IMR-90 (cell line): ENCODE results near the gene ZFR. TPM values are rescaled to one million over a fixed set of nuclear protein-coding genes. Genes with fewer than 3 reads are reported as not detected.

ENCODE experiments used
- ATAC-seq: fragments of 200-7000 bp; cut with Tn5 transposase; 2 replicates; pipeline ENCODE4 v1.9.1; 2020; ENCODE audit warnings: low read depth, mild to moderate bottlenecking, moderate library complexity
- BruUV-seq: library from RNA; stranded (reverse); fragments of 400-500 nt; replicated peaks from 2 replicates; lab custom pipeline; 2021; lab: Mats Ljungman, UMichigan
- CTCF ChIA-PET: fragments of 300-600 bp; formaldehyde crosslinking; extraction: SDS; loops from one replicate; lab custom pipeline; 2021; ENCODE audit warnings: antibody characterized with exemption; lab: Yijun Ruan, JAX
- POLR2A ChIA-PET: fragments of 300-600 bp; sonication (Branson Sonifier 250); formaldehyde crosslinking; loops from one replicate; lab custom pipeline; 2022; ENCODE audit warnings: antibody characterized with exemption; ENCODE audit not compliant: unreplicated experiment; lab: Charles Lee
- DNase-seq: peaks from one replicate; pipeline ENCODE4 v3.0.0; 2013
- H2AFZ ChIP-seq: replicated peaks from 2 replicates; pipeline ENCODE3; 2013; ENCODE audit warnings: low read length, mild to moderate bottlenecking; ENCODE audit not compliant: poor library complexity
- H2AK5ac ChIP-seq: 2 replicates; pipeline ENCODE4 v1.6.1; 2013; ENCODE audit warnings: low read depth, low read length, inconsistent platforms
- H2AK9ac ChIP-seq: replicated peaks from 2 replicates; pipeline ENCODE3; 2013; ENCODE audit warnings: mild to moderate bottlenecking, low read depth, low read length, moderate library complexity; ENCODE audit not compliant: poor library complexity
- H2BK120ac ChIP-seq: 2 replicates; pipeline ENCODE4 v1.6.1; 2013; ENCODE audit warnings: low read depth, low read length, inconsistent platforms
- H2BK15ac ChIP-seq: 3 replicates; pipeline ENCODE4 v1.6.1; 2013; ENCODE audit warnings: low read depth, low read length, inconsistent platforms
- H2BK20ac ChIP-seq: 2 replicates; pipeline ENCODE4 v1.6.1; 2013; ENCODE audit warnings: low read depth, mild to moderate bottlenecking, inconsistent platforms, low read length, moderate library complexity
- H2BK5ac ChIP-seq: 2 replicates; pipeline ENCODE4 v1.6.1; 2013; ENCODE audit warnings: mild to moderate bottlenecking, low read depth, low read length, inconsistent platforms; ENCODE audit not compliant: poor library complexity, severe bottlenecking
- H3K14ac ChIP-seq: replicated peaks from 2 replicates; pipeline ENCODE4 v1.6.1; 2013; ENCODE audit warnings: low read depth, low read length, inconsistent platforms
- H3K18ac ChIP-seq: 2 replicates; pipeline ENCODE4 v1.6.1; 2013; ENCODE audit warnings: low read depth, low read length, control low read depth
- H3K23ac ChIP-seq: 2 replicates; pipeline ENCODE4 v1.6.1; 2013; ENCODE audit warnings: low read depth, low read length, inconsistent platforms
- H3K27ac ChIP-seq: 2 replicates; pipeline ENCODE4 v1.5.1; 2013; ENCODE audit warnings: mild to moderate bottlenecking, control low read depth, low read length; ENCODE audit not compliant: insufficient read depth
- H3K27me3 ChIP-seq: 2 replicates; pipeline ENCODE4 v1.6.1; 2013; ENCODE audit warnings: low read length; ENCODE audit not compliant: control insufficient read depth, insufficient read depth
- H3K36me3 ChIP-seq: 2 replicates; pipeline ENCODE4 v1.6.1; 2013; ENCODE audit warnings: low read length, mixed read lengths; ENCODE audit not compliant: control insufficient read depth, insufficient read depth
- H3K4ac ChIP-seq: 2 replicates; pipeline ENCODE4 v1.6.1; 2013; ENCODE audit warnings: low read depth, low read length, inconsistent platforms
- H3K4me1 ChIP-seq: 2 replicates; pipeline ENCODE4 v1.6.1; 2013; ENCODE audit warnings: low read length, mixed read lengths; ENCODE audit not compliant: control insufficient read depth, insufficient read depth
- H3K4me2 ChIP-seq: 2 replicates; pipeline ENCODE4 v1.6.1; 2013; ENCODE audit warnings: low read depth, mild to moderate bottlenecking, control low read depth, low read length, moderate library complexity
- H3K4me3 ChIP-seq: 2 replicates; pipeline ENCODE4 v1.5.1; 2013; ENCODE audit warnings: low read depth, mild to moderate bottlenecking, control low read depth, low read length, moderate library complexity; ENCODE audit not compliant: insufficient read depth
- H3K56ac ChIP-seq: 2 replicates; pipeline ENCODE4 v1.6.1; 2013; ENCODE audit warnings: low read length, inconsistent platforms; ENCODE audit not compliant: insufficient read depth; ENCODE audit errors: extremely low read depth
- H3K79me1 ChIP-seq, 2 experiments: 2 replicates each; pipeline ENCODE4 v1.6.1; 2013; ENCODE audit warnings: low read length in 2 of 2, inconsistent platforms in 1 of 2, low read depth in 1 of 2
- H3K9ac ChIP-seq: 2 replicates; pipeline ENCODE4 v1.6.1; 2013; ENCODE audit warnings: low read depth, low read length, control low read depth
- H3K9me1 ChIP-seq: 2 replicates; pipeline ENCODE4 v1.6.1; 2013; ENCODE audit warnings: low read length, inconsistent platforms; ENCODE audit not compliant: insufficient read depth
- H3K9me3 ChIP-seq: 2 replicates; pipeline ENCODE4 v1.6.1; 2013; ENCODE audit warnings: low read length; ENCODE audit not compliant: control insufficient read depth, insufficient read depth
- H4K20me1 ChIP-seq: 2 replicates; pipeline ENCODE4 v1.6.1; 2013; ENCODE audit warnings: low read length, inconsistent platforms; ENCODE audit not compliant: insufficient read depth
- H4K5ac ChIP-seq: 2 replicates; pipeline ENCODE4 v1.6.1; 2013; ENCODE audit warnings: mild to moderate bottlenecking, low read depth, low read length, control low read depth
- H4K8ac ChIP-seq, 2 experiments: 2 replicates each; pipeline ENCODE4 v1.6.1; 2013; ENCODE audit warnings: low read depth in 2 of 2, low read length in 2 of 2, control low read depth in 1 of 2, inconsistent platforms in 1 of 2
- H4K91ac ChIP-seq: 2 replicates; pipeline ENCODE4 v1.6.1; 2013; ENCODE audit warnings: low read depth, low read length, inconsistent platforms; ENCODE audit not compliant: insufficient read depth
- CEBPB ChIP-seq: IDR thresholded peaks from 2 replicates; pipeline ENCODE4 v1.6.1; 2012; ENCODE audit warnings: low read depth, low read length, improper control_type of control experiment
- CHD1 ChIP-seq: IDR thresholded peaks from 2 replicates; pipeline ENCODE4 v1.6.1; 2012; ENCODE audit warnings: low read depth, low read length, improper control_type of control experiment
- FOS ChIP-seq: fragments of 150-350 bp; IDR thresholded peaks from 2 replicates; pipeline ENCODE4 v1.6.1; 2016; ENCODE audit warnings: low read depth, low read length
- MAZ ChIP-seq: IDR thresholded peaks from 2 replicates; pipeline ENCODE4 v1.6.1; 2012; ENCODE audit warnings: low read depth, mild to moderate bottlenecking, low read length, improper control_type of control experiment, moderate library complexity, borderline replicate concordance
- NFE2L2 ChIP-seq: fragments of 150-350 bp; IDR thresholded peaks from 2 replicates; pipeline ENCODE4 v1.6.1; 2016; ENCODE audit warnings: low read depth, mild to moderate bottlenecking, low read length
- POLR2A ChIP-seq: IDR thresholded peaks from 2 replicates; pipeline ENCODE4 v1.6.1; 2012; ENCODE audit warnings: mild to moderate bottlenecking, low read depth, low read length
- RAD21 ChIP-seq: IDR thresholded peaks from 2 replicates; pipeline ENCODE4 v1.6.1; 2012; ENCODE audit warnings: low read length, improper control_type of control experiment
- RFX5 ChIP-seq: IDR thresholded peaks from 2 replicates; pipeline ENCODE4 v1.8.0; 2012; ENCODE audit warnings: low read depth, mild to moderate bottlenecking, low read length, moderate library complexity
- SMC3 ChIP-seq: fragments of 150-350 bp; IDR thresholded peaks from 2 replicates; pipeline ENCODE4 v1.6.1; 2016; ENCODE audit warnings: low read depth, mild to moderate bottlenecking, antibody characterized with exemption, low read length, moderate library complexity
- WGBS, 2 experiments: methylation state at CpG; one replicate each; pipeline versions ENCODE4 v1.1.5 to v1.1.7; 2013; ENCODE audit warnings: missing lambda C conversion rate in 2 of 2; ENCODE audit not compliant: insufficient read length in 1 of 2; ENCODE audit errors: extremely low coverage in 2 of 2; 5-methylcytosine and 5-hydroxymethylcytosine counted together
- dilution Hi-C: fragments of 300-500 bp; cut with HindIII; formaldehyde crosslinking; loops from one replicate; pipeline ENCODE4 v1.14.3; 2018; ENCODE audit warnings: low sequenced_read_pairs; ENCODE audit not compliant: unreplicated experiment
- in situ Hi-C: fragments of 300-500 bp; cut with MboI; formaldehyde crosslinking; loops from 3 replicates; pipeline ENCODE4 v1.14.3; 2019; ENCODE audit warnings: low sequenced_read_pairs, inconsistent platforms, mixed read lengths
- intact Hi-C: fragments of 100-400 bp; cut with micrococcal nuclease; formaldehyde crosslinking; loops from 2 replicates; pipeline ENCODE4 v1.10.0; 2022
- polyA plus RNA-seq, 3 experiments: library from polyadenylated mRNA; depleted of rRNA; stranded (reverse); fragments of >200 nt; gene quantifications; 2 replicates each; pipeline ENCODE4 v1.2.3, GENCODE V29; 2012; ENCODE audit warnings: low replicate concordance in 1 of 3
- total RNA-seq: library from RNA; depleted of rRNA; stranded (reverse); fragments of >200 nt; gene quantifications from 2 replicates; pipeline ENCODE4 v1.2.3, GENCODE V29; 2012
- TF ChIP-seq, protein P1 (sequence below): fragments of 150-350 bp; IDR thresholded peaks from 2 replicates; pipeline ENCODE4 v1.6.1; 2017; ENCODE audit warnings: mild to moderate bottlenecking, antibody characterized with exemption, low read length, low read depth
- TF ChIP-seq, protein P2 (sequence below): fragments of 150-350 bp; IDR thresholded peaks from 2 replicates; pipeline ENCODE4 v1.6.1; 2016; ENCODE audit warnings: low read depth, mild to moderate bottlenecking, low read length, moderate library complexity, borderline replicate concordance
- TF ChIP-seq, protein P3 (sequence below): conservative IDR thresholded peaks from 2 replicates; pipeline ENCODE4 v1.5.1; 2012; ENCODE audit warnings: mild to moderate bottlenecking, low read depth, low read length, improper control_type of control experiment

The ZFR gene
- total and polyA plus RNA-seq, 2 of the 4 experiments (the other 2 are of a cell fraction): 30.4 to 81.4 TPM

DNA sequence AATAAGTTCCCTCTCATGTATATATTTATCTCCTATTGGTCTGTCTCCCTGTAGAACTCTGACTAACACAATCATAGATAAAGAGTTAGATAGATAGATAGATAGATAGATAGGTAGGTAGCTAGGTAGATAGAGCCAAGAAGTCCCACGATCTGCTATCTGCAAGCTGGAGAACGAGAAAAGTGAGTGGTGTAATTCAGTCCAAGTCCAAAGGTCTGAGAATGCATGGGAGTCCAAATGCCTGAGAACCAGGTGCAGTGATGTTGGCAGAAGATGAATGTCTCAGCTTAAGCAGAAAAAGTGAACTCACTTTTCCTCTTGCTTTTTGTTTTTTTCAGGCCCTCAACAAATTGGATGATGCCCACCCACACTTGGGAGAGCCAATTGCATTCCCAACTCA, 37.7 kb upstream of the ZFR start:
- intact Hi-C loops: no loop called here
- Histone ChIP-seq H2BK5ac (no peak overlapping the region), H3K56ac (no peak overlapping the region), H4K91ac (no peak overlapping the region), H3K4me3 (no peak overlapping the region), H2AFZ (no peak overlapping the region), H2BK20ac (no peak overlapping the region), H2BK120ac (no peak overlapping the region), H3K18ac (no peak overlapping the region), H3K14ac (no peak overlapping the region), H3K36me3 (no peaks in the 10 kb centered on the region), H4K20me1 (no peaks in the 10 kb centered on the region), H2AK9ac (no peak overlapping the region), H3K4ac (no peak overlapping the region), H3K4me2 (no peak overlapping the region), H3K27ac (no peak overlapping the region), H3K9me1 (no peaks in the 10 kb centered on the region), H3K79me1 (no peaks in the 10 kb centered on the region), H3K23ac (no peak overlapping the region), H3K9ac (no peak overlapping the region), H4K5ac (no peak overlapping the region), H3K4me1 (no peaks in the 10 kb centered on the region), H3K9me3 (no peaks in the 10 kb centered on the region), H3K27me3 (0 out of 2 replicates have a peak, but pooled peaks cover 2% of the 10 kb centered on the region), H4K8ac (no peak overlapping the region), H2BK15ac (no peak overlapping the region), H2AK5ac (no peak overlapping the region)
- TF ChIP-seq NFE2L2 (no peak), POLR2A (no peak), CHD1 (no peak), CEBPB (no peak), FOS (no peak), MAZ (no peak), RAD21 (no peak), RFX5 (no peak), SMC3 (no peak)
- TF ChIP-seq, protein P1, sequence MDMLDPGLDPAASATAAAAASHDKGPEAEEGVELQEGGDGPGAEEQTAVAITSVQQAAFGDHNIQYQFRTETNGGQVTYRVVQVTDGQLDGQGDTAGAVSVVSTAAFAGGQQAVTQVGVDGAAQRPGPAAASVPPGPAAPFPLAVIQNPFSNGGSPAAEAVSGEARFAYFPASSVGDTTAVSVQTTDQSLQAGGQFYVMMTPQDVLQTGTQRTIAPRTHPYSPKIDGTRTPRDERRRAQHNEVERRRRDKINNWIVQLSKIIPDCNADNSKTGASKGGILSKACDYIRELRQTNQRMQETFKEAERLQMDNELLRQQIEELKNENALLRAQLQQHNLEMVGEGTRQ: no peak
- TF ChIP-seq, protein P2, sequence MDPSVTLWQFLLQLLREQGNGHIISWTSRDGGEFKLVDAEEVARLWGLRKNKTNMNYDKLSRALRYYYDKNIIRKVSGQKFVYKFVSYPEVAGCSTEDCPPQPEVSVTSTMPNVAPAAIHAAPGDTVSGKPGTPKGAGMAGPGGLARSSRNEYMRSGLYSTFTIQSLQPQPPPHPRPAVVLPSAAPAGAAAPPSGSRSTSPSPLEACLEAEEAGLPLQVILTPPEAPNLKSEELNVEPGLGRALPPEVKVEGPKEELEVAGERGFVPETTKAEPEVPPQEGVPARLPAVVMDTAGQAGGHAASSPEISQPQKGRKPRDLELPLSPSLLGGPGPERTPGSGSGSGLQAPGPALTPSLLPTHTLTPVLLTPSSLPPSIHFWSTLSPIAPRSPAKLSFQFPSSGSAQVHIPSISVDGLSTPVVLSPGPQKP: no peak
- TF ChIP-seq, protein P3, sequence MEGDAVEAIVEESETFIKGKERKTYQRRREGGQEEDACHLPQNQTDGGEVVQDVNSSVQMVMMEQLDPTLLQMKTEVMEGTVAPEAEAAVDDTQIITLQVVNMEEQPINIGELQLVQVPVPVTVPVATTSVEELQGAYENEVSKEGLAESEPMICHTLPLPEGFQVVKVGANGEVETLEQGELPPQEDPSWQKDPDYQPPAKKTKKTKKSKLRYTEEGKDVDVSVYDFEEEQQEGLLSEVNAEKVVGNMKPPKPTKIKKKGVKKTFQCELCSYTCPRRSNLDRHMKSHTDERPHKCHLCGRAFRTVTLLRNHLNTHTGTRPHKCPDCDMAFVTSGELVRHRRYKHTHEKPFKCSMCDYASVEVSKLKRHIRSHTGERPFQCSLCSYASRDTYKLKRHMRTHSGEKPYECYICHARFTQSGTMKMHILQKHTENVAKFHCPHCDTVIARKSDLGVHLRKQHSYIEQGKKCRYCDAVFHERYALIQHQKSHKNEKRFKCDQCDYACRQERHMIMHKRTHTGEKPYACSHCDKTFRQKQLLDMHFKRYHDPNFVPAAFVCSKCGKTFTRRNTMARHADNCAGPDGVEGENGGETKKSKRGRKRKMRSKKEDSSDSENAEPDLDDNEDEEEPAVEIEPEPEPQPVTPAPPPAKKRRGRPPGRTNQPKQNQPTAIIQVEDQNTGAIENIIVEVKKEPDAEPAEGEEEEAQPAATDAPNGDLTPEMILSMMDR: no peak
- ChIA-PET POLR2A (no interaction called here), CTCF (no interaction called here)
- no CpG with 5 or more reads among the region's 2 CpGs for WGBS, 2 experiments
- dilution Hi-C loops: no loop called here
- no TSS peak for BruUV-seq
- DNase-seq: no peak
- ATAC-seq: no peak
- in situ Hi-C loops: loop anchor here (10.0 to 25.0 kb wide), 2 partner anchors 705 to 943 kb away; no protein-coding TSS in a partner anchor
